ENCODE data around the gene KPNB1. TPM values are rescaled to one million over a fixed set of nuclear protein-coding genes. Genes with fewer than 3 reads are reported as not detected.
A peak's percentile ranks its signal among the peaks of the same experiment; 100 is the strongest.

The KPNB1 gene
- polyA plus RNA-seq, 1 experiment = 212 TPM

DNA sequence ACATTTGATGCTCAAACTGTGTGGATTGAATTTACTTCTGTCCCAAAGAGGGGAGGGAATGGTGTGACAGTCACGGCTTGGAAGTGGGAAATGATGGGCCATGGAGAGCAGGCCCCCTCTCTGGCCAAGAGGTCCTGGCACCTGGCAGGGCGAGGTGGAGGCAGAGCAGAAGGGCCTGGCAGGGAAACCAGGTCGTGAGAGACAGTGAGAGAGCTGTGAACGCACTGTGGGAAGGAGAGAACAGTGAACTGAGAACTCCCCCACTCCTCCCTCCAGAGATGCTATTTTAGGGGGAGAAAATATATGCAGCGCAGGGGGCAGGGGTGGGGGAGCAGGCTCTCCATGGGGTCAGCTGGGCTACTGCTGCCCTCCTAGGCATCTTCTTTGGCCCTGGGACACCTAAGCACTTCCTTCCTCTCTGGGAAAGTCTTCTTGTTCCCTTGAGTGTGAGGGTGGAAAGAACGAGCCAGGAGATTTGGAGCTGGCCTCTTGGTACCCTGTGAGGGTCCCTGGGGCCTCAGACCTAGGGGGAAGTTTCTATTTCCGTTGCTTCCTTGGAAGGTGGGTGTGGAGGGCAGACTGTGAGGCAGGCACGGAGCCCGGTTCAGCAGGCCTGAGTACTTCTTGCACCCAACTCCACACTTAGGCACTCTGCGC is 66.1 kb downstream of the KPNB1 start:
- Histone ChIP-seq H3K4me3 (ENCODE audit: low read depth, low read length) (no peak overlapping the region), H3K9me3 (ENCODE audit: control insufficient read depth, insufficient read depth, low read length) (no peaks in the 10 kb centered on the region; the same call in 1 of the 2 replicates), H3K27me3 (ENCODE audit: control insufficient read depth, insufficient read depth, low read length) (peaks cover 75% of the 10 kb centered on the region), H3K27ac (ENCODE audit: low read depth, low read length) (no peak overlapping the region)
- no peak for DNase-seq (ENCODE audit: low read depth, low spot score)
- ChIA-PET POLR2A (no interaction called here), CTCF (interaction anchor here (0.6 kb wide), 1 partner anchor 175 kb away, joined by 3 read pairs; no protein-coding TSS in a partner anchor)
- no peak for TF ChIP-seq CTCF (IDR thresholded peaks at IDR 0.05; ENCODE audit: low read depth, low read length)

DNA sequence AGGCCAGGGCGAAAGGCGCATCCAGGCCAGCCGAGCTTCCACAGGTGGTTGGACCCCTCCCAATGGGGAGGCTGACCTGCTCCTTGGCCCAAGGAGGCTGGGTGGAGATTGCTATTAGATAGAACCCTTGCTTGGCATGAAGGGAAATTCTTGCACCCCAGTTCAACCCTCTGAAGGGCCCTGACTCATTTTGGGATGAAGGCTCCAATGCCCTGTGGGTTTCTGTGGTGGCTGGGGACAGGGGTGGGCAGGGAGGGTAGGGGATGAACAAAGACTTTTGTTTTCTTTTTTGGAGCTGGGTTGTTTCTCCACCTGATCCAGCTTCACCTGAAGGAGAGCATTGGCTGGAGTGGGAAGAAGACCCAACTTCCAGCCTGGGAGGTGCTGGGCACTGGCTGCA is 66.7 kb downstream of the KPNB1 start:
- no peak for DNase-seq (ENCODE audit: low read depth, low spot score)
- CTCF ChIA-PET = no interaction called here
- TF ChIP-seq CTCF (IDR thresholded peaks at IDR 0.05; ENCODE audit: low read depth, low read length) = no peak

DNA sequence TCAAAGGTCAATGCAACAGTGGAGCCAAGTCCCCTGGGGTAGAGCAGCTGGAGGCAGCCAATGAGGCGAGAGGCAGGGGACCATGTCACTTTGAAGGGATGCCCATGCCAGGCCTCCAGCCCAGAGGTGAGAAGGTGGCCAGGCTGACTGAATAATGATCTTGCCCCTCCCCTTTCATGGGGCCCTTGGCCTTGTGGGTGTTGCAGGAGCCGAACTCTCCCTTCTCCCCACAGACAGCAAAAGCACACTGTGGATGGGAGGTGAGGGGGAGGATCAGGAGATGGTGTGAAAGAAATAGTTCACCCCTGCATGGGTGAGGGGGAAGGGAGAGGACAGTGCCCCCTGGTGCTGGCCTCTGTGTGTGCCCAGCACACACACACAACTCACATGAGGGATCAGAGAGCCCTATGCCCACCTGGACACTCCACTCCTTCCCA is 67.6 kb downstream of the KPNB1 start:
- no peak overlapping the region for H3K4me3 ChIP-seq (ENCODE audit: low read depth, low read length)
- TF ChIP-seq CTCF (IDR thresholded peaks at IDR 0.05; ENCODE audit: low read depth, low read length) = peak; percentile 42
- ChIA-PET POLR2A (no interaction called here), CTCF (no interaction called here)
- H3K27me3 ChIP-seq (ENCODE audit: control insufficient read depth, insufficient read depth, low read length) = peaks cover 83% of the 10 kb centered on the region
- no peak overlapping the region for H3K27ac ChIP-seq (ENCODE audit: low read depth, low read length)
- H3K9me3 ChIP-seq (ENCODE audit: control insufficient read depth, insufficient read depth, low read length) = no peaks in the 10 kb centered on the region; the same call in 1 of the 2 replicates
- no peak for DNase-seq (ENCODE audit: low read depth, low spot score)

More for the DNA sequence above, 66.7 kb downstream of the KPNB1 start:
- Histone ChIP-seq H3K27me3 (ENCODE audit: control insufficient read depth, insufficient read depth, low read length) (peaks cover 81% of the 10 kb centered on the region), H3K9me3 (ENCODE audit: control insufficient read depth, insufficient read depth, low read length) (no peaks in the 10 kb centered on the region; the same call in 1 of the 2 replicates), H3K27ac (ENCODE audit: low read depth, low read length) (no peak overlapping the region), H3K4me3 (ENCODE audit: low read depth, low read length) (no peak overlapping the region)
- POLR2A ChIA-PET = no interaction called here

- no peak for TF ChIP-seq CTCF (IDR thresholded peaks at IDR 0.05; ENCODE audit: low read depth, low read length)
- Histone ChIP-seq H3K4me3 (ENCODE audit: low read depth, low read length) (no peak overlapping the region), H3K27me3 (ENCODE audit: control insufficient read depth, insufficient read depth, low read length) (peaks cover 83% of the 10 kb centered on the region), H3K9me3 (ENCODE audit: control insufficient read depth, insufficient read depth, low read length) (no peaks in the 10 kb centered on the region; the same call in 1 of the 2 replicates), H3K27ac (ENCODE audit: low read depth, low read length) (no peak overlapping the region)
- ChIA-PET CTCF (interaction anchor here (0.6 to 1.0 kb wide), 2 partner anchors 19 to 271 kb away, joined by 3 to 4 read pairs; no protein-coding TSS in a partner anchor), POLR2A (no interaction called here)
- no peak for DNase-seq (ENCODE audit: low read depth, low spot score)
Observed at GRCh38 chr17:47717979-47718621, 68.4 kb downstream of the KPNB1 start.
